Liver (tissue), 9 donors: ENCODE measurements around the gene ASAP2. TPM values are rescaled to one million over a fixed set of nuclear protein-coding genes. Genes with fewer than 3 reads are reported as not detected.

Source experiments
- DNase-seq: peaks from one replicate; pipeline ENCODE4 v3.0.0-alpha.2; 2017; ENCODE audit warnings: low spot score
- H3K27ac ChIP-seq, 2 donors: one replicate each; pipeline ENCODE4 v1.7.0; 2013; ENCODE audit warnings: inconsistent platforms in 2 of 2, low read length in 2 of 2, control low read depth in 1 of 2, low read depth in 1 of 2, mild to moderate bottlenecking in 1 of 2
- H3K27me3 ChIP-seq, 4 donors: one replicate each; pipeline versions ENCODE4 v1.6.1 to v1.7.0; 2013; ENCODE audit warnings: low read length in 3 of 4, inconsistent platforms in 1 of 4, mild to moderate bottlenecking in 1 of 4, moderate library complexity in 1 of 4; ENCODE audit not compliant: control insufficient read depth in 4 of 4, insufficient read depth in 4 of 4
- H3K36me3 ChIP-seq, 4 donors: one replicate each; pipeline versions ENCODE4 v1.6.1 to v1.7.0; 2013; ENCODE audit warnings: low read length in 3 of 4, mild to moderate bottlenecking in 3 of 4, low read depth in 1 of 4, moderate library complexity in 1 of 4; ENCODE audit not compliant: control insufficient read depth in 4 of 4, insufficient read depth in 3 of 4
- H3K4me1 ChIP-seq, 4 donors: one replicate each; pipeline versions ENCODE4 v1.6.1 to v1.7.0; 2013; ENCODE audit warnings: low read length in 3 of 4, mild to moderate bottlenecking in 3 of 4, moderate library complexity in 1 of 4; ENCODE audit not compliant: control insufficient read depth in 4 of 4, insufficient read depth in 4 of 4
- H3K4me3 ChIP-seq, 3 donors: one replicate each; pipeline versions ENCODE4 v1.6.1 to v1.7.0; 2013; ENCODE audit warnings: low read length in 3 of 3, control low read depth in 1 of 3, low read depth in 1 of 3, mild to moderate bottlenecking in 1 of 3
- H3K9ac ChIP-seq, 2 donors: one replicate each; pipeline ENCODE4 v1.7.0; 2013; ENCODE audit warnings: low read length in 2 of 2, mild to moderate bottlenecking in 2 of 2, moderate library complexity in 2 of 2, control low read depth in 1 of 2, low read depth in 1 of 2
- H3K9me3 ChIP-seq, 4 donors: one replicate each; pipeline versions ENCODE4 v1.6.1 to v1.7.0; 2013; ENCODE audit warnings: low read length in 3 of 4; ENCODE audit not compliant: control insufficient read depth in 4 of 4
- ATF3 ChIP-seq: IDR thresholded peaks from 2 replicates; pipeline ENCODE4 v1.6.1; 2016; ENCODE audit warnings: antibody characterized with exemption
- CTCF ChIP-seq: fragments of 150-350 bp; IDR thresholded peaks from 2 replicates; pipeline ENCODE4 v1.5.1; 2017; ENCODE audit warnings: improper control_type of control experiment, low read depth, low read length; ENCODE audit not compliant: missing input control
- EGR1 ChIP-seq, 2 donors: IDR thresholded peaks; 2 replicates each; pipeline ENCODE4 v1.6.1; 2016 to 2018; ENCODE audit warnings: antibody characterized with exemption in 2 of 2, low read depth in 2 of 2
- FOXA1 ChIP-seq: IDR thresholded peaks from 2 replicates; pipeline ENCODE4 v1.6.1; 2016; ENCODE audit warnings: antibody characterized with exemption
- FOXA2 ChIP-seq: IDR thresholded peaks from 2 replicates; pipeline ENCODE4 v1.6.1; 2016; ENCODE audit warnings: antibody characterized with exemption
- GABPA ChIP-seq, 2 donors: IDR thresholded peaks in 1 of 2; conservative IDR thresholded peaks in 1 of 2; 2 replicates each; pipeline ENCODE4 v1.6.1; 2016; ENCODE audit warnings: antibody characterized with exemption in 2 of 2, mild to moderate bottlenecking in 1 of 2, moderate library complexity in 1 of 2
- HNF4A ChIP-seq, 2 donors: conservative IDR thresholded peaks; 2 replicates each; pipeline ENCODE4 v1.6.1; 2016; ENCODE audit warnings: antibody characterized with exemption in 2 of 2, mild to moderate bottlenecking in 2 of 2
- HNF4G ChIP-seq: IDR thresholded peaks from 2 replicates; pipeline ENCODE4 v1.6.1; 2016; ENCODE audit warnings: antibody characterized with exemption
- JUND ChIP-seq, 2 donors: IDR thresholded peaks; 2 replicates each; pipeline ENCODE4 v1.6.1; 2016; ENCODE audit warnings: antibody characterized with exemption in 2 of 2
- MAX ChIP-seq: IDR thresholded peaks from 2 replicates; pipeline ENCODE4 v1.6.1; 2016; ENCODE audit warnings: antibody characterized with exemption
- NR2F2 ChIP-seq: IDR thresholded peaks from 2 replicates; pipeline ENCODE4 v1.6.1; 2016; ENCODE audit warnings: antibody characterized with exemption
- RAD21 ChIP-seq, 2 donors: IDR thresholded peaks; 2 replicates each; pipeline ENCODE4 v1.6.1; 2016; ENCODE audit warnings: antibody characterized with exemption in 2 of 2, mild to moderate bottlenecking in 2 of 2
- REST ChIP-seq: IDR thresholded peaks from 2 replicates; pipeline ENCODE4 v1.6.1; 2016; ENCODE audit warnings: antibody characterized with exemption, mild to moderate bottlenecking
- RXRA ChIP-seq, 2 donors: IDR thresholded peaks; 2 replicates each; pipeline ENCODE4 v1.6.1; 2017 to 2018; ENCODE audit warnings: antibody characterized with exemption in 2 of 2, mild to moderate bottlenecking in 1 of 2
- SP1 ChIP-seq: IDR thresholded peaks from 2 replicates; pipeline ENCODE4 v1.6.1; 2018; ENCODE audit warnings: antibody characterized with exemption, mild to moderate bottlenecking
- TAF1 ChIP-seq: conservative IDR thresholded peaks from 2 replicates; pipeline ENCODE4 v1.6.1; 2016; ENCODE audit warnings: antibody characterized with exemption, mild to moderate bottlenecking
- YY1 ChIP-seq: IDR thresholded peaks from 2 replicates; pipeline ENCODE4 v1.6.1; 2016; ENCODE audit warnings: antibody characterized with exemption, mild to moderate bottlenecking
- ZBTB33 ChIP-seq: IDR thresholded peaks from 2 replicates; pipeline ENCODE4 v1.6.1; 2016; ENCODE audit warnings: antibody characterized with exemption
- WGBS: extraction: QIAGEN DNeasy Blood & Tissue Kit; methylation state at CpG from one replicate; pipeline ENCODE4 v1.1.7; 2013; 5-methylcytosine and 5-hydroxymethylcytosine counted together
- polyA plus RNA-seq, 2 donors: library from polyadenylated mRNA; stranded (reverse) in 1 of 2; unstranded in 1 of 2; fragments of 200-250 nt in 1 of 2; fragments of >200 nt in 1 of 2; fragmentation: Nextera tagmentation in 1 of 2; extraction: Ambion mirVana in 1 of 2; gene quantifications; one replicate each; pipeline versions ENCODE4 v1.2.1 to v1.2.3, GENCODE V29; 2013 to 2015
- total RNA-seq, 2 donors: library from RNA; depleted of rRNA; stranded (reverse); fragments of >200 nt; gene quantifications; one replicate each; pipeline ENCODE4 v1.2.3, GENCODE V29; 2014
- donor health status: healthy.
- donor health status: healthy.
- donor health status: healthy.
- donor health status: healthy.
- donor health status: healthy.

Gene ASAP2
- total and polyA plus RNA-seq, 4 donors = 0.36 to 5.9 (median 2.6) TPM

- Histone ChIP-seq H3K27me3 (no peaks in the 10 kb centered on the region), H3K36me3 (no peaks in the 10 kb centered on the region), H3K9ac (no peak overlapping the region), H3K4me1 (peaks cover 0 to 5% (median 3%) of the 10 kb centered on the region in 4 donors), H3K27ac (no peak overlapping the region), H3K9me3 (no peaks in the 10 kb centered on the region), H3K4me3 (no peak overlapping the region)
- no peak for TF ChIP-seq FOXA2
- no peak for DNase-seq
- WGBS = 96% methylated on average over 5 of the region's 5 CpGs
Observed at GRCh38 chr2:9274701-9275343, 68.2 kb downstream of the ASAP2 start.

- TF ChIP-seq RAD21 (IDR thresholded peaks at IDR 0.05) = no peak
- no peak for TF ChIP-seq ATF3
- no peak for TF ChIP-seq MAX
- no peak for TF ChIP-seq JUND (IDR thresholded peaks at IDR 0.05)
- TF ChIP-seq NR2F2 = peak; percentile 68
- no peak for TF ChIP-seq REST
- TF ChIP-seq FOXA1 = no peak
- Histone ChIP-seq H3K27ac (peak overlapping the region in 1 of 2 donors; percentile 37), H3K4me3 (no peak overlapping the region), H3K27me3 (no peaks in the 10 kb centered on the region), H3K36me3 (no peaks in the 10 kb centered on the region), H3K9ac (no peak overlapping the region), H3K4me1 (peaks cover 0 to 5% (median 3%) of the 10 kb centered on the region in 4 donors), H3K9me3 (no peaks in the 10 kb centered on the region)
- DNase-seq = no peak
- 67% methylated on average over 3 of the region's 3 CpGs for WGBS
Observed at GRCh38 chr2:9275399-9275798, 68.8 kb downstream of the ASAP2 start.

- no peaks in the 10 kb centered on the region for H3K36me3 ChIP-seq
- no peak for DNase-seq
- no peaks in the 10 kb centered on the region for H3K9me3 ChIP-seq
- H3K9ac ChIP-seq = no peak overlapping the region
- WGBS = 93% methylated on average over 2 of the region's 2 CpGs
- no peak overlapping the region for H3K4me3 ChIP-seq
- peaks cover 0 to 5% (median 3%) of the 10 kb centered on the region in 4 donors for H3K4me1 ChIP-seq
- H3K27ac ChIP-seq = no peak overlapping the region
- H3K27me3 ChIP-seq = no peaks in the 10 kb centered on the region
- TF ChIP-seq HNF4G (no peak), GABPA (IDR thresholded peaks at IDR 0.05 in 1 of 2, conservative IDR thresholded peaks at IDR 0.05 in 1 of 2) (no peak), SP1 (no peak), RXRA (IDR thresholded peaks at IDR 0.05) (no peak), TAF1 (no peak), FOXA1 (no peak), HNF4A (conservative IDR thresholded peaks at IDR 0.05) (no peak), FOXA2 (no peak), CTCF (no peak), EGR1 (IDR thresholded peaks at IDR 0.05; ENCODE audit: low read depth in 2 of 2) (no peak), JUND (IDR thresholded peaks at IDR 0.05) (no peak), ZBTB33 (no peak), YY1 (no peak), RAD21 (IDR thresholded peaks at IDR 0.05) (no peak), ATF3 (no peak)
Observed at GRCh38 chr2:9276074-9276473, 69.5 kb downstream of the ASAP2 start.
